GM18519 (cell line): ENCODE measurements around the gene CMBL.
A peak's percentile ranks its signal among the peaks of the same experiment; 100 is the strongest.
"Not testable (repeated sequence)": the region's sequence is repeated elsewhere in the genome, so short reads cannot be mapped to it uniquely, and the experiment has no call there.

ENCODE experiments used
- ATAC-seq: cut with Tn5 transposase; IDR thresholded peaks from one replicate; pipeline ENCODE4 v1.9.1; 2021; ENCODE audit warnings: mild to moderate bottlenecking, moderate library complexity; ENCODE audit not compliant: unreplicated experiment, low FRiP score

Gene CMBL

DNA sequence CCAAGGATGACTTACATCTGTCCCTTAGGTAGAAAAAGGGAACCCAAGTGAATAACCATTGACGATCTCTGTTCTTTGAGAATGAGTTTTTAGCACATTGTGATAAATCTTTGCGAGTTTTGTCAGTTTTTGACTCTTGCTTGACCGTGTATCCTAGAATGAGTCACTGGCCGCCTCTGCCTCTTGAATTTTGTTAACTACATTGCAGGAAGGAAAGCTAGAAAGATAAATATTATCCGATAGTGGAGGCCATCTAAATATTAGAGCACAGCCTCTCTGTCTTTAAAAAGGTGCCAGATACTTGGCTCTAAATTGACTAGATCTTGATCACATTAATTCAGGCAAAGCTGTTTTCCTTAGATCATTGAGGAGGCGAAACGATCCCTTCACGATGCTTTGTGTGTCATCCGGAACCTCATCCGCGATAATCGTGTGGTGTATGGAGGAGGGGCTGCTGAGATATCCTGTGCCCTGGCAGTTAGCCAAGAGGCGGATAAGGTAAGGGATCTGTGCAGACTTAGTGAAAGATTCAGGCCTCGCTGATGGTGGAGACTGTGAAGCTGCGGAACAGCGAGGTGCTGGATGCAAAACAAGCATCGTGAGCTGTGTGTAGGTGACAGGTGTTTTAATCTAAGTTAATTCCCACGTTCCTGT is 45.5 kb downstream of the CMBL start:
- no peak for ATAC-seq

DNA sequence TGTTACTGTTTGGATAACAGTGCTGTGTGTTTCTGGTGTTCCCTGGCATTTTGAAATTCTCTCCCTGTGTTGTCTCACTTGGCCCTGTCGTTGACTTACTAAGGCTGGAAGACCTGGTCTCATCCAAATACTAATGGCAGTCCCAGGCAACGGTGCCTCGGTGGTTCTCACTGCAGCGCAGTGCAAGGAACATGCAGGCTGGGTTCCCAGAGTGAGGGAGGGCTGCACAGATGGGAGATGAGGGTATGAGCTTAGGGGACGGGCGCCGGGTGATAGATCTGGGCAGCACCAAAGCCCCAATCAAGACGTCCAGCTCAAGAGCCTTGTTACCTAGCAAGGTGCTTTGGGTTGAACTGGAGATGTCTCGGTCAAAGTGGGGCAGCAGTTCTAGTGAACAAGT is 46.6 kb downstream of the CMBL start:
- no peak for ATAC-seq

DNA sequence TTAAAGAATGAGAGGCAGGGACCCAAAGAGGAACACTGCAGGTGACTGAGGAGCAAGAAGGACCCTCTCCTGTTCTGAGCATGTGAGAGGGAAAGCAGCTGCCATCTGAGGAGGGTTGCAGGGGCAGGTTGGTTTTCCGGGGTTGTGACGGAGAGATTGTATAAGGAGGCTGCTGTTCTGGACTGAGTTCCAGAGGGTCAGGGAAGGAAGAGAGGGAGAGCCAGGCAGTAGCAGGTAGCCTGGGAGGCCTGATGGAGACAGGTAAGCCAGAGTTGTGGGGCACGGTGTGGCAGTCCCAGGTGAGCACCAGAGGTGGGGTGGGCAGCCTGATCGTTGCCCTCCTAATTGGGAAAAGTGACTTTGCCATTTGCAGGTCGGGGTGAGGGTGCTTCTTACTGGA is 47.8 kb downstream of the CMBL start:
- ATAC-seq, result no peak

DNA sequence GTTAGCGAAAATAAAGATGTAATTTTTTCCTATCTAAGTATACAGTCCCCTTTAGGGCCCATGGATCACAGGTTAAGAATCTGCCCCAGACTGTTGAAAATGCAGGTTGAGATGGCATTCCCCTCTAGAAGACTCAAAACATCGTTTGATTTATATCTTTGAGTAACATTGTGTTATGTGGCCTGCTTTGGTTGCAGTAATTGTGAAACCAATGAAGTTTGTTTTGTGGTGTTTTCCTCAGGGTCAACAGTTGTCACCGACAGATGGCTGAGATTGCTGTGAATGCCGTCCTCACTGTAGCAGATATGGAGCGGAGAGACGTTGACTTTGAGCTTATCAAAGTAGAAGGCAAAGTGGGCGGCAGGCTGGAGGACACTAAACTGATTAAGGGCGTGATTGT is 49.8 kb downstream of the CMBL start:
- ATAC-seq, result no peak

DNA sequence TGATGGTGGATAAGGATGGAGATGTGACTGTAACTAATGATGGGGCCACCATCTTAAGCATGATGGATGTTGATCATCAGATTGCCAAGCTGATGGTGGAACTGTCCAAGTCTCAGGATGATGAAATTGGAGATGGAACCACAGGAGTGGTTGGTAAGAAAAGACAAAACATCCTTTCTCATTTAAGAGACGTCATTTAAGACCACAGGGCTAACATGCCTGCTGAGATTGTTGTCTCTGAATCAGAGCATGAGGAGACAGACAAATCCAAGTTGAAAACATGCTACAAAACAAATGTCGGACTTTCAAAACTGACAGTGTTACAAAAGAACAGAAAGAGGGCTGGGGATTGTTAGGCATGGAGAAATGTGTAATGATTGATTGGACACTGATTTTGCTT is 53.0 kb downstream of the CMBL start:
- ATAC-seq, result no peak

DNA sequence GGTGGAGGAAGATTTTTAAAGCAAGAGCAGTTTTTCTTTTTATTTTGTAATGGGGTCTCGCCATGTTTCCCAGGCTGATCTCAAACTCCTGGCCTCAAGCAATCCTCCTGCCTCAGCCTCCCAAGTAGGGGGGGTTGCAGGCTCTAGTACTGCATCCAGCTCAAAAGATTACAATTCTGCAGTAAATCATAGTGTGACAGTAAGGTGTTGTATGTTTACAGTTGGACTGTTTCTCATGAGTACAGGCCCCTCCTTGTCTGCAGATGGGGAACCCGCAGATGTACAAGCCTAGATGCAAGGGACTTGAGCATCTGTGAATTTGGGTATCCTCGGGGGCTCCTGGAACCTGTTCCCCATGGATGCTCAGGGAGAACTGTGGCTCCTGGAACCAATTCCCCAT is 54.3 kb downstream of the CMBL start:
- ATAC-seq, result no peak

DNA sequence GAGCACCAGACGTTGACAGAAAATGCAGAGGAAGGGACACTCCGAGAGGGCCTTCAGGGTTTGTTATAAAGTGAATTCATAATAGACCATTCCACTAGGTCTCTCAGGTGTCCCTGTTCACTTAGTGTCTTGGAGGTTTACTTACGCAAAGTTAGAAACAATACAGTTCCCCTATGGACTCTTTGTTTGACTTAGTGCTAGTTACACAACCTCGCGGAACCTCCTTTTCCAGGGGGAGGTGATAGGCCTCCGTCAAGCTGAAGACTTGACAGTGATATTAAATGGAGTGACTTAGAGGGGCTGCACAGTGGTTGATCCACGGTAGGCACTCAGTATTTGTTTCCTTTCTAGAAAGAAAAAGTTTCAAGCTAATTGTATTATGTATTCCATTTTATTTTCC is 56.3 kb downstream of the CMBL start:
- ATAC-seq, result no peak

DNA sequence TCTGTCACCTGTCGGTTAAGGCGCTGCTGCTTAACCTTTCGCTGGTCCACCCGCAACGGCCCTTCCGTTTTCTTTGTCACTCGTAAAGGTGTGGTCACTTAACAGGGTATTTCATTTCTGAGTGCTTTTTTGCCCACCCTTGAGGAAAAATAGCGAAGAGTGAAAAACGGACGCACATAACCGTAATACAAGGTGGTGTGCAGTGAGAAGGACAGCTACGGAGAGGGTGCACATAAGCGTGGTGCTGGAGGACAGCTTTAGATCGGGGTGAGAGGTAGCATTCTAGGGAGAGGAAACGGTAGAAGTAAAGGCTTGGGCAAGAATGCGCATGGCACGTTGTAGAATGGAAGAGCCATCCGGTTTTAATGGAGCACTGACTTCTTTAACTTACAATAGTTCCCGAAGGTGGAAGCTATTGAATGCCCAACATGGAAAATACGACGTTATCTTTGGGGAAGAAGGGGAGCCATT is 56.9 kb downstream of the CMBL start:
- ATAC-seq, result no peak

DNA sequence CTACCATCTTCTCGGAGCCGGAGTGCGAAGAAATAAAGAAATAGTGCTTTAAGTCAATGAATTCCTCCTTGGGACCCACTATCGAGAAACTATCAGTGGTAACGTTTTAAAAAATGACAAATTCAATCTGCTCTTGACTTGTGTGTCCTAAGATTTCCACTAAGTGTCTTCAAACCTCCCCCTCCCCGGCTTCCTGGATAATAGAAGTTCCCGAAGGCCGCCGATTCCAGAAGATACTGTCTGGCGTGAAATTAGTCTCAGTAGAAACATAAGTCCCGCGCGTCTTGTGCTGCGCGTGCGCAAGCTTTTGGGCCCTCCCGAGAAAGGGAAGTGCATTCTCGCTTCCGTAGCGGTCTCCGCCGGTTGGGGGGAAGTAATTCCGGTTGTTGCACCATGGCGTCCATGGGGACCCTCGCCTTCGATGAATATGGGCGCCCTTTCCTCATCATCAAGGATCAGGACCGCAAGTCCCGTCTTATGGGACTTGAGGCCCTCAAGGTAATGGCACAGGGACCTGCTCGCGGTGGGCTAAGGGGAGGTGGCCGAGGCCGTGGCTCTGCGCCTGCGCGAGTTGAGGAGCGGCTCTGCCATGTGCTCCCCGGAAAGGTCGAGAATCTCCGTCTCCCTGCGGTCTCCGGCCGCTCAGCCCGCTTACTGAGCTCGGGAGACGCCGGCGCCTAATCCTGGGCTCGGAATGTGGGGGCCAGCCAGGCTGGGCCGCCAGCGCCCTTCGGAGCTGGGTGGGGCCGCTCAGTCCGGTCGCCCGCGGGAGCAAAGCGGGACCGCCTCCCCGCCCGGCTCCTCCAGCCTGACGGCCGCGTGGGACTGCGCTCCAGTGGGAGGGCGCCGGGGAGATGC is 57.5 kb downstream of the CMBL start, which contains the start of gene CCT5:
Gene CCT5 (plus strand): TSS at position 333 of the 858 bp plus-strand sequence. CDS start 61 bp downstream, at position 394.
- peak; percentile 78 for ATAC-seq

DNA sequence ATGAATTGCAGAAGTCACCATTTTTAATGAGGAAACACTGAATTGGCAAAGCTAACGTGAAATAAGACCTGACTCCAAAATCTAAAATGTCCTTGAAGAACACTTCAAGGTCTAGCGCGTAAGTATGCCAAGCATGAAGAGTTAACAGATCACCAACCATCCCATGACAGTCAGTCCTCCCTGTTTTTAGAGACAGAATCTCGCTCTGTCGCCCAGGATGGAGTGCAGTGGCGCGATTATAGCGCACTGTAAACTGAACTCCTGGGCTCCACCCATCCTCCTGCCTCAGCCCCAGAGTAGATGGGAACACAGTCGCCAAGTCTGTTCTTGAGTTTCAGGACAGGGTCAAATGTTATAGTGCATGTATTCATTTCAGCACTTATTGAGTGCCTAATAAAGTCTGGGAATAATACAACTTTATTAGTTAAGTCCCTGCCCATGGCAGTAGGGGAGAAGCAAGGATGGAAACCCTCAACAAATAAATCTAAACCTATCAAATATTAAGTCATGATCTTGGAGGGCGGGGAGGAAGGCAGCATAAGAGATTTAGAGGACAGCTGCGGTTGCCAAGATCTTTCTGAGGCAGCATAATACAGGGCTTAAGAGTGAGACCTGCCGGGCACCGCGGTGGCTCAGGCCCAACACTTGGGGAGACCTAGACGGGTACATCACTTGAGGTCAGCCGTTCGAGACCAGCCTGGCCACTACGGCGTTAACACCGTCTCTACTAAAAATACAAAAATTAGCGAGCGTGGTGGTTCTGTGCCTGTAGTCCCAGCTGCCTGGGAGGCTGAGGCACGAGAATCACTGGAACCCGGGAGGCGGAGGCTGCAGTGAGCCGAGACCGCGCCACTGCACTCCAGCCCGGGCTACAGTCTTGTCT is 59.1 kb downstream of the CMBL start:
- peak; percentile 0 for ATAC-seq

DNA sequence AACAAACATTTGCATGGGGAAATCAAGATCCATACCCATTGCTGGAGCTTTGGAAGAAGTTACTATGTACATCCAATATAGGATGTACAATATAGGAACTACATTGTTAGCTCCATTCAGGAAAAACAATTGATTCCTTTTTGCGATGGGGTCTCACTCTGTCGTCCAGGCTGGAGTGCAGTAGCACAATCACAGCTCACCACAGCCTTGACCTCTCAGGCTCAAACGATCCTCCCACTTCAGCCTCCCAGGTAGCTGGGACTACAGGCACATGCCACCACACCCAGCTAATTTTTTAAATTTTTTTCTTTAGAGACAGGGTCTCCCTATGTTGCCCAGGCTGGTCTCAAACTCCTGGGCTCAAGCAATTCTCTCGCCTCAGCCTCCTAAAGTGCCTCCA is 60.5 kb downstream of the CMBL start:
- not testable (repeated sequence) for ATAC-seq

DNA sequence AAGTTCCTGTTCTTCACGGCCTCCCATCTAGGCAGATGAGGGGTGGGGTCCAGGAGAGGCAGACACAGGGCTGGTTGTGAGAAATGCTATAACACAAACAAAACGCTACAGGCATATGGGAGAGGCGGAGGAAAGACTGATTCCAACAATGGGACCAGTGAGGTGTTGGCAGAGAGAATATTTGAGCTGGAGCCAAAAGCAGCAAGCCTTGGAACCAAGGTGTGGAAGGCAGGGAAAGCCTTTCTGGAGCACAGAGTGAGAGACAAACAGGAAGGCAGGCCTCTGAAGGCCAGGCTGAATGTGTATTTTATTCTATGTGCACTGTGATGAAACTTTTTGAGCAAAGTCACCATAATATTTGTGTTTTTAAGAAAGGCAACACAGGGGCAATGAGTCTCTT is 60.9 kb downstream of the CMBL start:
- no peak for ATAC-seq

DNA sequence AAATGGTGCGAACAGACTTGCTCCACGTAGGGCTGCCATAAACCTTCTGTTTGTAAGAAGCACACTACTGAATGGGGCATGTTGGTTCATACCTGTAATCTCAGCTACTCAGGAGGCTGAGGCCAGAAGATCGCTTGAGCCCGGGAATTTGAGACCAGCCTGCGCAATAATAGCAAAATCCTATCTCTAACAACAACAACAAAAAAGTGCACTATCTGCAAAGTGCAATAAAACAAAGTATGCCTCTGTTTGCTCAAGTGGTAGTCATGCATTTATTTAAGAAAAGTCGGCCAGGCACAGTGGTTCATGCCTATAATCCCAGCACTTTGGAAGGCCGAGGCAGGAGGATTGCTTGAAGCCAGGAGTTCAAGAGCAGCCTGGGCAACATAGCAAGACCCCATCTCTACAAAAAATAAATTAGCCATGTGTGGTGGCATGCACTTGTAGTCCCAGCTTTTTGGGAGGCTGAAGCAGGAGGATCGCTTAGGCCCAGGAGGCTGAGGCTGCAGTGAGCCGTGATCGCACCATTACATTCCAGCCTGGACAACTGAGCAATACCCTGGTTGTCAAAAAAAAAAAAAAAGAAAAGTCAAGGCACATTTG is 63.3 kb downstream of the CMBL start:
- ATAC-seq, result no peak

DNA sequence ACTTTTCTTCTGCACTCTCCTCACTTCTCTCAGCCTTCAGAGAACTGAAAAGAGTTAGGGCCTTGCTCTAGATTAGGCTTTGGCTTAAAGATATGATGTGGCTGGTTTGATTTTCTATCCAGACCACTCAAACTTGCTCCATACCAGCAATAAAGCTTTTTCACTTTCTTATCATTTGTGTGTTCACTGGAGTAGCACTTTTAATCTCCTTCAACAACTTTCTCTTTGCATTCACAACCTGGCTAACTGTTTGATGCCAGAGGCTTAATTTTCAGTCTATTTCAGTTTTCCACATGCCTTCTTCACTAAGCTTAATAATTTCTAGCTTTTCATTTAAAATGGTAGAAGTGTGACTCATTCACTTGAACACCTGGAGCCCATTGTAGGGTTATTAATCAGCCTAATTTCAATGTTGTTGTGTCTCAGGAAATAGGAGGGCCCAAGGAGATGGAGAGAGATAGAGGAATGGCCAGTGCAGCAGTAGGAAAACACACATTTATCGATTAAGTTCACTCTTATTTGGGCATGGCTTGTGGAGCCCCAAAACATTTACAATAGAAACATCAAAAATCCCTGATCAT is 64.0 kb downstream of the CMBL start:
- no peak for ATAC-seq

DNA sequence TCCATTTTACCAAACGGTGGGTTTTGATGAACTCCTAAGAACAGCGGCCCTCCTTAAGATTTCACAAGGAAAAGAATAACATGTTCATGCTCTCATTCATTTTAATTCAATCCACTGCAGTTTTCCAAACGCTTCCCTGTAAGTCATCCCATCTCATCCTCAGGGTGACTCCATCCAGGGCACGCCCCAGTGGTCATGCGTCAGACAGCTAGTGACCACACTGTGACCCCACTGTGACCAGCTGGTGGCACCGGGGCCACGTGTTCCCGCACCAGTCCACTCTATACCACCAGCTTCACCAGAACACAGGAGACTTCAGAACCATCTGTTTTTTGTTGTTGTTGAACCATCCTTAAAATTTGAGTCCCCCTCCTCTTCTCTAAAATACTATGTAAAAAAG is 72.4 kb downstream of the CMBL start:
- ATAC-seq, result no peak

DNA sequence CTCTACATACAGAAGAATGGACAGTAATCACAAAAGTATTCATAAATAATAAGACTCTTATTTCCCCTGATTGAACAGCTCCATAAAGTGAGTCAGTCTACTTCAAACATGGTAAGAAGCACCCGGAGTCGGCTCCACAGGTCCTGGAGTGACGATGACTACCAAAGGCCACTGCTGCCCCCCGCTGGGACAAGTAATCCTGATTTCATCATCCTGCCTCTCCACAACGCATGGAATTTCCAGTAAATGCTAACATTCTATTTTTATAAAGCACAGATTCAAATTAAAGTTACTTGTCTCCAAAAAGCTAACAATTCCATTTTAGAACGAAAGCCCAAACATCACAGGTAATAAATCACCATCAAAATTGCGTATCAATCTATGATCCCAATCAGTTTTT is 74.2 kb downstream of the CMBL start:
- no peak for ATAC-seq

DNA sequence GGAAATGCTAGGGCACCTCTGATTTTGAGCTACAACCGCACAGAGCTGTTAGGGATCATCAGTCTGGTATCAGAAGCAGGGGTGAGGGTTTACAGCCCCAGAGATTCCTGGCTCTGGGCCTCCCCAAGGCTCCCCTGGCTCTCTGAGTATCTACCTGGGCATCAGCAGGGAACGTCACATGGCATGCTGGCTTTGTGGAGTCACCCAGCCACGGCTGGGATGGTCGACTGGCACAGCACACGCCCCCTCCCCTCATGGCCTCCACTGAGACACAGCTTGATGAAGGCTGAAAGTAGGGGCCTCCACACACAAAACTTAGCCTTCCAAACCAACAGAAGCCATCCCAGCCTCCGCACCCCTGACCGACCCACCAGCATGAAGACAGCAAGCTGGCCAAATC is 74.7 kb downstream of the CMBL start:
- no peak for ATAC-seq

DNA sequence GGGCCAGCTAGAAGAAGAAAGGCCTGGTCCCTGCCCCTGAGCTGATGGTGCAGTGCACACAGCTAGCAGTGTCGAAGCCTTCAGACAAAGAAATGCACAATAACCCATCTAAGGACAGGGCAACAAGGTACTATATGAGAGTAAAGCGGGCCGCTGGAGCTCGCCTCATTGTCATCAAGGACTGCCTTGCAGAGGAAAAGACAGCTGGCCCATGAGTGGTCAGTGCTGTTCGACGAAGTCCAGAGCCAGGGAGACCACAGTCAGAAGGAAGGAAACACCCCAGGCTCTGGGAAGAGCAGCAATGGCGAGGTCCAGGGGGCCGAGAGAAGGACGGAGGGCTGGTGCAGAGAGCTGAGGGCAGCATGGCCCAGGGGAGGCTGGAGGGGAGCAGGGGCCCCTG is 75.3 kb downstream of the CMBL start:
- no peak for ATAC-seq

DNA sequence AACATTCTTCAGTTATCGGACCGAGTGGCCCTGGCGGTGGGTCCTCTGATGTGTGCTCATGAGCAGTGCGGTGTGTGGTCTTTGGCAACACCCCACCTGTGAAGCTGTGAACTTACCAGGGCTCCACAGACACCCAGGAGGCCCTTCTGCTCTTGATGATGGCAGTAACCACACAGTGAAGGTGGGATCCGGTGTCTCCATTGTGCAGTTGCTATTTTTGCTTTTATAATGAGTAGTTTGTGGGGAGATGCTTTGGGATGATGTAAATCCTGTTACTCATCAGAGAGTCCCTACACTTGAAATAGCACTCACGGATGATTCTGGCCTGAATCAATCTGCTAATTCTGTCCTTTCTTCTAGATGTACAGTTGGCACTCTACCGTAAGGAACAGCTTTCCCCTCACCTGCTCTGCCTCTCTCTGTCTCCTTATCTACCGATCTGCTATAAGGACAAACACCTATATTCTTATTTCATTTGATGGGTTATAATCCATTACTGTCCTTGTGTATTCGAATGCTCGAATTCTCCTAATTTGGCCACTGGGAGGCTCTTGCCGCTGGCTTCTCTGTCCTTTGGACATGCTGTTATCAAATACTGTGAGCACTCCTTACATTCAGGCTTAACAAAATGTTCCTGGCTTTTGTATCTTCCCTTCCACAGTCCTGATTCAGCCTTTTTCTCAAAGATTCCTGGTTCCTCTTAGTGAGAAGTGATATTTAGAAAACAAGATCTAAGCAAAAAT is 78.2 kb downstream of the CMBL start:
- no peak for ATAC-seq

DNA sequence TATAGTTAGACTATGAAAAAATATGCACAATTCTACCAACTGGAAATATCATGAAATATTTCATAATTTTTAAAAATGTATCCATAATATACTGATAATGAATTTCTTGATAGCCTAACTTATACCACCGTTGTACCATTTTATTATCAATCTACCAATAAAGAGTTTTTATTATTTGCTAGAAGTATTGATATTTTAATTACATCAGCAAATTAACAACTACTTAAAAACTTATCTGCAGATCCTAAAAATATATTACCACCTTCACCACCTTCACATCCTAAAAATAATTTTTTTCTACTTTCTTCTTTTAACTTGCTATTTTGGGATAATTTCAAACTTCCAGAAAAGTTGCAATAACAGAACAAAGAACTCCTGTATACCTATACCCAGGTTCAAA is 79.4 kb downstream of the CMBL start:
- no peak for ATAC-seq
